HepG2 (cell line): ENCODE results near the gene NFKBIA. TPM values are rescaled to one million over a fixed set of nuclear protein-coding genes. Genes with fewer than 3 reads are reported as not detected.

Experiments used
- KDM1A ChIP-seq: IDR thresholded peaks from 2 replicates; pipeline ENCODE4 v1.6.1; 2016; ENCODE audit warnings: missing compliant biosample characterization
- KDM5B ChIP-seq: sonication (generic); formaldehyde crosslinking; IDR thresholded peaks from 2 replicates; pipeline ENCODE4 v1.4.0; 2020; ENCODE audit warnings: missing genetic modification reagents, mild to moderate bottlenecking, borderline replicate concordance
- MAFG ChIP-seq: sonication (generic); formaldehyde crosslinking; IDR thresholded peaks from 2 replicates; pipeline ENCODE4 v1.5.1; 2020; ENCODE audit warnings: mild to moderate bottlenecking, missing genetic modification reagents
- SETDB1 ChIP-seq: sonication (generic); formaldehyde crosslinking; IDR thresholded peaks from 2 replicates; pipeline ENCODE4 v1.5.1; 2020; ENCODE audit warnings: missing genetic modification reagents, mild to moderate bottlenecking, borderline replicate concordance
- ZFP37 ChIP-seq: sonication (generic); formaldehyde crosslinking; IDR thresholded peaks from 2 replicates; pipeline ENCODE4 v1.4.0; 2020; ENCODE audit warnings: missing genetic modification reagents, borderline replicate concordance
- ZNF263 ChIP-seq: sonication (generic); formaldehyde crosslinking; IDR thresholded peaks from 2 replicates; pipeline ENCODE4 v1.4.0; 2020; ENCODE audit warnings: missing genetic modification reagents
- polyA plus RNA-seq, 8 experiments: library from polyadenylated mRNA; depleted of rRNA in 3 of 8; stranded (reverse) in 7 of 8; unstranded in 1 of 8; fragments of >200 nt; fragmentation: Illumina TruSeq in 4 of 8; extraction: Trizol in 4 of 8; gene quantifications; 2 replicates each; pipeline versions ENCODE4 v1.2.1 to v1.2.3, GENCODE V29; 2011 to 2016; ENCODE audit warnings: low read depth in 4 of 8, missing spikeins in 1 of 8, mixed read lengths in 1 of 8; ENCODE audit not compliant: insufficient read depth in 1 of 8
- total RNA-seq, 5 experiments: library from RNA; depleted of rRNA; stranded (reverse); fragments of >200 nt; fragmentation: Illumina TruSeq; extraction: Trizol; gene quantifications; 2 replicates each; pipeline ENCODE4 v1.2.3, GENCODE V29; 2016; ENCODE audit warnings: low read depth in 1 of 5
- TF ChIP-seq, protein P1 (sequence below): sonication (generic); formaldehyde crosslinking; IDR thresholded peaks from 2 replicates; pipeline ENCODE4 v1.4.0; 2020; ENCODE audit warnings: mild to moderate bottlenecking, missing genetic modification reagents, borderline replicate concordance
- TF ChIP-seq, protein P2 (sequence below): sonication (generic); formaldehyde crosslinking; conservative IDR thresholded peaks from 2 replicates; pipeline ENCODE4 v1.8.0; 2022; ENCODE audit warnings: low read depth, missing genetic modification reagents
- TF ChIP-seq, protein P3 (sequence below): sonication (generic); formaldehyde crosslinking; conservative IDR thresholded peaks from 2 replicates; pipeline ENCODE4 v1.4.0; 2020; ENCODE audit warnings: mild to moderate bottlenecking, missing genetic modification reagents, moderate library complexity
- TF ChIP-seq, protein P4 (sequence below): IDR thresholded peaks from 2 replicates; pipeline ENCODE4 v1.6.1; 2016
- TF ChIP-seq, protein P5 (sequence below): sonication (generic); formaldehyde crosslinking; IDR thresholded peaks from 2 replicates; pipeline ENCODE4 v1.5.1; 2020; ENCODE audit warnings: missing genetic modification reagents, mild to moderate bottlenecking, borderline replicate concordance

NFKBIA gene
- total and polyA plus RNA-seq, 2 of the 13 experiments (the other 11 are each of a cell fraction or from before 2014, with no cell fraction given) = 197 to 319 TPM

DNA sequence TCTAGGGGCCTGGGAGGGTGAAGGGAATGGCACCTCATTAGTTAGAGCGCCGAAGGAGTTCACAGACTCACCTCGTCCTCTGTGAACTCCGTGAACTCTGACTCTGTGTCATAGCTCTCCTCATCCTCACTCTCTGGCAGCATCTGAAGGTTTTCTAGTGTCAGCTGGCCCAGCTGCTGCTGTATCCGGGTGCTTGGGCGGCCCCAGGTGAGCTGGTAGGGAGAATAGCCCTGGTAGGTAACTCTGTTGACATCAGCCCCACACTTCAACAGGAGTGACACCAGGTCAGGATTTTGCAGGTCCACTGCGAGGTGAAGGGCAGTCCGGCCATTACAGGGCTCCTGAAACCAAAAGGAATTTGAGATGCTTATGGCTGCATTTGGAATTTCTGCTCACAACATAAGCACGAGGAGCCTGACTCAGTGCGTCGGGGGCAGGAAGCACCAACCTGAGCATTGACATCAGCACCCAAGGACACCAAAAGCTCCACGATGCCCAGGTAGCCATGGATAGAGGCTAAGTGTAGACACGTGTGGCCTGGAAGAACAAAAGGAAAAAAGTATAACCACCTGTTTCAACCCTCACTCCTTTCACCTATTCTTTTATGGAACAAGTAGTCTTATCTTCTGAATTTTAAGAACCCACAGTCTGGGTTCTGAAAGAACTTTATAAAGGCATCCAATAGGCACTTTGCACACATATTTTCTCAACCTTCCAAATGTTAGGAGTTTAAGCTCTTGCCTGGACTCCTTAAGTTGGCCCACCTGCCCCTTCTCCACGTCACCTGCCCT lies 2.0 kb downstream of the NFKBIA start (continued):
- TF ChIP-seq, protein P1, sequence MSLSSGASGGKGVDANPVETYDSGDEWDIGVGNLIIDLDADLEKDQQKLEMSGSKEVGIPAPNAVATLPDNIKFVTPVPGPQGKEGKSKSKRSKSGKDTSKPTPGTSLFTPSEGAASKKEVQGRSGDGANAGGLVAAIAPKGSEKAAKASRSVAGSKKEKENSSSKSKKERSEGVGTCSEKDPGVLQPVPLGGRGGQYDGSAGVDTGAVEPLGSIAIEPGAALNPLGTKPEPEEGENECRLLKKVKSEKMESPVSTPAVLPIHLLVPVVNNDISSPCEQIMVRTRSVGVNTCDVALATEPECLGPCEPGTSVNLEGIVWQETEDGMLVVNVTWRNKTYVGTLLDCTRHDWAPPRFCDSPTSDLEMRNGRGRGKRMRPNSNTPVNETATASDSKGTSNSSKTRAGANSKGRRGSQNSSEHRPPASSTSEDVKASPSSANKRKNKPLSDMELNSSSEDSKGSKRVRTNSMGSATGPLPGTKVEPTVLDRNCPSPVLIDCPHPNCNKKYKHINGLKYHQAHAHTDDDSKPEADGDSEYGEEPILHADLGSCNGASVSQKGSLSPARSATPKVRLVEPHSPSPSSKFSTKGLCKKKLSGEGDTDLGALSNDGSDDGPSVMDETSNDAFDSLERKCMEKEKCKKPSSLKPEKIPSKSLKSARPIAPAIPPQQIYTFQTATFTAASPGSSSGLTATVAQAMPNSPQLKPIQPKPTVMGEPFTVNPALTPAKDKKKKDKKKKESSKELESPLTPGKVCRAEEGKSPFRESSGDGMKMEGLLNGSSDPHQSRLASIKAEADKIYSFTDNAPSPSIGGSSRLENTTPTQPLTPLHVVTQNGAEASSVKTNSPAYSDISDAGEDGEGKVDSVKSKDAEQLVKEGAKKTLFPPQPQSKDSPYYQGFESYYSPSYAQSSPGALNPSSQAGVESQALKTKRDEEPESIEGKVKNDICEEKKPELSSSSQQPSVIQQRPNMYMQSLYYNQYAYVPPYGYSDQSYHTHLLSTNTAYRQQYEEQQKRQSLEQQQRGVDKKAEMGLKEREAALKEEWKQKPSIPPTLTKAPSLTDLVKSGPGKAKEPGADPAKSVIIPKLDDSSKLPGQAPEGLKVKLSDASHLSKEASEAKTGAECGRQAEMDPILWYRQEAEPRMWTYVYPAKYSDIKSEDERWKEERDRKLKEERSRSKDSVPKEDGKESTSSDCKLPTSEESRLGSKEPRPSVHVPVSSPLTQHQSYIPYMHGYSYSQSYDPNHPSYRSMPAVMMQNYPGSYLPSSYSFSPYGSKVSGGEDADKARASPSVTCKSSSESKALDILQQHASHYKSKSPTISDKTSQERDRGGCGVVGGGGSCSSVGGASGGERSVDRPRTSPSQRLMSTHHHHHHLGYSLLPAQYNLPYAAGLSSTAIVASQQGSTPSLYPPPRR (CRISPR knock-in tag) = no peak
- no peak; the same call in 1 of the 2 replicates for TF ChIP-seq KDM5B (CRISPR knock-in tag)
- no peak for TF ChIP-seq ZNF263 (CRISPR knock-in tag)
- no peak for TF ChIP-seq SETDB1 (CRISPR knock-in tag)
- TF ChIP-seq ZFP37 (CRISPR knock-in tag) = no peak
- no peak for TF ChIP-seq MAFG (CRISPR knock-in tag)
- TF ChIP-seq, protein P2, sequence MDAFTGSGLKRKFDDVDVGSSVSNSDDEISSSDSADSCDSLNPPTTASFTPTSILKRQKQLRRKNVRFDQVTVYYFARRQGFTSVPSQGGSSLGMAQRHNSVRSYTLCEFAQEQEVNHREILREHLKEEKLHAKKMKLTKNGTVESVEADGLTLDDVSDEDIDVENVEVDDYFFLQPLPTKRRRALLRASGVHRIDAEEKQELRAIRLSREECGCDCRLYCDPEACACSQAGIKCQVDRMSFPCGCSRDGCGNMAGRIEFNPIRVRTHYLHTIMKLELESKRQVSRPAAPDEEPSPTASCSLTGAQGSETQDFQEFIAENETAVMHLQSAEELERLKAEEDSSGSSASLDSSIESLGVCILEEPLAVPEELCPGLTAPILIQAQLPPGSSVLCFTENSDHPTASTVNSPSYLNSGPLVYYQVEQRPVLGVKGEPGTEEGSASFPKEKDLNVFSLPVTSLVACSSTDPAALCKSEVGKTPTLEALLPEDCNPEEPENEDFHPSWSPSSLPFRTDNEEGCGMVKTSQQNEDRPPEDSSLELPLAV (CRISPR knock-in tag) = no peak
- TF ChIP-seq, protein P3, sequence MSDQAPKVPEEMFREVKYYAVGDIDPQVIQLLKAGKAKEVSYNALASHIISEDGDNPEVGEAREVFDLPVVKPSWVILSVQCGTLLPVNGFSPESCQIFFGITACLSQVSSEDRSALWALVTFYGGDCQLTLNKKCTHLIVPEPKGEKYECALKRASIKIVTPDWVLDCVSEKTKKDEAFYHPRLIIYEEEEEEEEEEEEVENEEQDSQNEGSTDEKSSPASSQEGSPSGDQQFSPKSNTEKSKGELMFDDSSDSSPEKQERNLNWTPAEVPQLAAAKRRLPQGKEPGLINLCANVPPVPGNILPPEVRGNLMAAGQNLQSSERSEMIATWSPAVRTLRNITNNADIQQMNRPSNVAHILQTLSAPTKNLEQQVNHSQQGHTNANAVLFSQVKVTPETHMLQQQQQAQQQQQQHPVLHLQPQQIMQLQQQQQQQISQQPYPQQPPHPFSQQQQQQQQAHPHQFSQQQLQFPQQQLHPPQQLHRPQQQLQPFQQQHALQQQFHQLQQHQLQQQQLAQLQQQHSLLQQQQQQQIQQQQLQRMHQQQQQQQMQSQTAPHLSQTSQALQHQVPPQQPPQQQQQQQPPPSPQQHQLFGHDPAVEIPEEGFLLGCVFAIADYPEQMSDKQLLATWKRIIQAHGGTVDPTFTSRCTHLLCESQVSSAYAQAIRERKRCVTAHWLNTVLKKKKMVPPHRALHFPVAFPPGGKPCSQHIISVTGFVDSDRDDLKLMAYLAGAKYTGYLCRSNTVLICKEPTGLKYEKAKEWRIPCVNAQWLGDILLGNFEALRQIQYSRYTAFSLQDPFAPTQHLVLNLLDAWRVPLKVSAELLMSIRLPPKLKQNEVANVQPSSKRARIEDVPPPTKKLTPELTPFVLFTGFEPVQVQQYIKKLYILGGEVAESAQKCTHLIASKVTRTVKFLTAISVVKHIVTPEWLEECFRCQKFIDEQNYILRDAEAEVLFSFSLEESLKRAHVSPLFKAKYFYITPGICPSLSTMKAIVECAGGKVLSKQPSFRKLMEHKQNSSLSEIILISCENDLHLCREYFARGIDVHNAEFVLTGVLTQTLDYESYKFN (CRISPR knock-in tag) = no peak
- no peak for TF ChIP-seq KDM1A (CRISPR knock-in tag)
- TF ChIP-seq, protein P4, sequence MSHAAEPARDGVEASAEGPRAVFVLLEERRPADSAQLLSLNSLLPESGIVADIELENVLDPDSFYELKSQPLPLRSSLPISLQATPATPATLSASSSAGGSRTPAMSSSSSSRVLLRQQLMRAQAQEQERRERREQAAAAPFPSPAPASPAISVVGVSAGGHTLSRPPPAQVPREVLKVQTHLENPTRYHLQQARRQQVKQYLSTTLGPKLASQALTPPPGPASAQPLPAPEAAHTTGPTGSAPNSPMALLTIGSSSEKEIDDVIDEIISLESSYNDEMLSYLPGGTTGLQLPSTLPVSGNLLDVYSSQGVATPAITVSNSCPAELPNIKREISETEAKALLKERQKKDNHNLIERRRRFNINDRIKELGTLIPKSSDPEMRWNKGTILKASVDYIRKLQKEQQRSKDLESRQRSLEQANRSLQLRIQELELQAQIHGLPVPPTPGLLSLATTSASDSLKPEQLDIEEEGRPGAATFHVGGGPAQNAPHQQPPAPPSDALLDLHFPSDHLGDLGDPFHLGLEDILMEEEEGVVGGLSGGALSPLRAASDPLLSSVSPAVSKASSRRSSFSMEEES (CRISPR knock-in tag) = no peak
- TF ChIP-seq, protein P5, sequence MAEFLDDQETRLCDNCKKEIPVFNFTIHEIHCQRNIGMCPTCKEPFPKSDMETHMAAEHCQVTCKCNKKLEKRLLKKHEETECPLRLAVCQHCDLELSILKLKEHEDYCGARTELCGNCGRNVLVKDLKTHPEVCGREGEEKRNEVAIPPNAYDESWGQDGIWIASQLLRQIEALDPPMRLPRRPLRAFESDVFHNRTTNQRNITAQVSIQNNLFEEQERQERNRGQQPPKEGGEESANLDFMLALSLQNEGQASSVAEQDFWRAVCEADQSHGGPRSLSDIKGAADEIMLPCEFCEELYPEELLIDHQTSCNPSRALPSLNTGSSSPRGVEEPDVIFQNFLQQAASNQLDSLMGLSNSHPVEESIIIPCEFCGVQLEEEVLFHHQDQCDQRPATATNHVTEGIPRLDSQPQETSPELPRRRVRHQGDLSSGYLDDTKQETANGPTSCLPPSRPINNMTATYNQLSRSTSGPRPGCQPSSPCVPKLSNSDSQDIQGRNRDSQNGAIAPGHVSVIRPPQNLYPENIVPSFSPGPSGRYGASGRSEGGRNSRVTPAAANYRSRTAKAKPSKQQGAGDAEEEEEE (CRISPR knock-in tag) = no peak
